GM21390 (cell line): ENCODE data around the gene CLDN19.
"Not testable (repeated sequence)": the region's sequence is repeated elsewhere in the genome, so short reads cannot be mapped to it uniquely, and the experiment has no call there.

Source experiments
- ATAC-seq: cut with Tn5 transposase; IDR thresholded peaks from one replicate; pipeline ENCODE4 v1.9.1; 2021; ENCODE audit not compliant: unreplicated experiment

Gene CLDN19

DNA sequence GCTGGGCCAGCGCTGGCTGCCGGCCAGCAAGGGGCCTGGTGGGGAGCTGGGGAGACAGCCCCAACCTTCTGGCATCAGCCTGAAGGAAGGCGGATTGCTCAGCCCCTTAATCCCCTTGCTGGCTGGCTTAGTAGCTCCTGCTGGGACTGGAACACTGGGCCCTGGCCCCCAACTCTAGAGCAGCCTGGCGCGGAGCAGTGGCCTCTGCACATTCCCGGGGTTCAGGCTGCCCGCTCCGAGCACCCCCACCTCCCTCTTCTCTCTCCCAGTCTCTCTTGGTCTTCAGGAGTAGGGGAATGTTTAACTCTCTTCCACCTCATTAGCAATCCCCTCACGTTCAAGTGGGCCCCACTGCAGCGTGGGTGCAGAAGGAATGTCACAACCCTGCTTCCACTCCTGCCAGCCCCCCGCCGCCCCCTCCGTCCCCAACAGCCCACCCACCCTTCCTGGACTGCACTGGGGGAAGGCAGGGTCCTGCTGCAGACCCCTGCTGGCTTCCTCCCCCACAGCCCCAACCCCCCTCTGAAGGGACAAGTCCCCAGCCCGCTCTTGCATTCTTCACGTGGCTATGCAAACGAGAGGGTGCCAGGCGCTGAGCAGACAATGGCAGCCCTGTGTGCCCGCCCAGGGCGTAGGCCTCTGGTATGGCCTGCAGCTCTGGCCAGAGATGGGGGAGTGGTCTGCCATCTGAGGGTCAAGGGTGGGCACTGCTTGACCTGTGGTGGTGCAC lies 980 bp upstream of the CLDN19 start:
- ATAC-seq: no peak

DNA sequence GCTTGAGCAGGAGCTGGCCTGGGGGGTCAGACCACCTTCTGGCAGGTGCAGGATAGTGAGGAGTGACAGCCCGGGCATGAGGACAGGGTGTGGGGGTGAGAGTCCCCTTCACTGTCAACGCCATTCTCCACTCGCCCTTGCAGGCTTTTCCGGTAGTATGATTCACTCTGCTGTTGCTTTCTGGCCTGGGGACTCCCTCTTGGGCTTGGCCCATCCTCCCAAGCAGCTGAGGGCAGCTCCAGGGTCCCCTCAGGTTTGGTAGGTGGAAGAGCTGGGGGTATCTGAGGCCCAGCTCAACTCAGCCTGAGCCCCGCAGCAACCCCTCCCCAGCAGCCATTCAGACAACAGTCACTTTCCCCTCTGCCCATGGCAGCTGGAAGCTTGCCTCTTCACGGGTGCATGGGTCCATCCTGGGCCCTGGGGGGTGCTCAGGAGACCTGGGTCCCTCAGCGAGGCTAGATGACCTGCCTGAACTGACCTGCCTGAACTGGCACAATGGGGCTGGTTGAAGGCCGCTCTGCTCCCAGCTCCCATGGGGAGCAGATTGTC lies 1.3 kb downstream of the CLDN19 start:
- no peak for ATAC-seq

DNA sequence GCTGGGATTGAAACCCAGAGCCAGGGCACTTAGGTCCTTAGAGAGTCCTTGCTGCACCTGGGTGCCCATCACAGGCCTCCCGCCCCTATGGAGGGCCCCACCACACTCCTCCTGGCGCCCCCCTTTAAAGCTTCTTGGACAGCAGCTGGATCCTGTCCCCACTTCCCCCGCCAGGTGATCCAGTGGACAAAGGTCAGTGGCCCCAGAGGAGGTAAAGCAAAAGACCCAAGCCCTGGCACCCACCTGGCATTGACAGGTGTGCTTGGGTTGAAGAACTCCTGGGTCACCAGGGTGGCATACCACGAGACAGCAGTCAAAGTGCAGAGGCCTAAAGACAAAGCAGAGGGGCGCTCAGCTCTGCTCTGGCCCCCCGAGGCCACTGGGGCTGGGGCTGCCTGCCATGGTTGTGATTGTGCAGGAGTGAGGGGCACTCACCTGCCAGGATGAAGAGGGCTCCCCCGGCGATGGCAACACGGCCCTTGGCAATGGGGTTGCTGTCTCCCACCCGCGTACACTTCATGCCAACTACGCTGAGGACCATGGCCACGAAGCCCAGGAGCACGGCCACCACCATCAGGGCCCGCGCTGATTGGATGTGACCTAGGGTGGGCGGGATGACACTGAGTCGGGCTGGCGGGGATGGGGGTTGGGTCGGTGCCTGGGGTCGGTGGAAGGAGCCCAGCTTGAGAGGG lies 1.9 kb downstream of the CLDN19 start:
- no peak for ATAC-seq

DNA sequence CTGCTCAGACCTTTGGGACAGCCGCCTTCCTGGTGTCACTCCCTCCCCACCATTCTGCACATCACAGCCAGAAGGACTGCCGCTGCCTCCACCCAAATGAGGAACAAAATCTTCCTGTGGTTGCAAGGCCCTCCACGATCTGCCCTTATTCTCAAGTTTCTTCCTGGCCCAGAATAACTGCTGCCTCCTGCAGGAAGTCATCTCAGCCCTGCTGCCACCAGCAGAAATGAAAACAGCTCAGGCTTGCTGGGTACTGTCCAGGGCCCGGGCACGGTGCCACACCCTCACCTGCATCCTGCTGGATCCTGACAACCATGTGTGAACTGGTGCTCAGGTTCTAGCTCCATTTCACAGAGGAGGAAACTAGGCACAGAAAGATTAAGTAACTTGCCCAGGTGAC lies 2.8 kb downstream of the CLDN19 start:
- ATAC-seq: no peak

DNA sequence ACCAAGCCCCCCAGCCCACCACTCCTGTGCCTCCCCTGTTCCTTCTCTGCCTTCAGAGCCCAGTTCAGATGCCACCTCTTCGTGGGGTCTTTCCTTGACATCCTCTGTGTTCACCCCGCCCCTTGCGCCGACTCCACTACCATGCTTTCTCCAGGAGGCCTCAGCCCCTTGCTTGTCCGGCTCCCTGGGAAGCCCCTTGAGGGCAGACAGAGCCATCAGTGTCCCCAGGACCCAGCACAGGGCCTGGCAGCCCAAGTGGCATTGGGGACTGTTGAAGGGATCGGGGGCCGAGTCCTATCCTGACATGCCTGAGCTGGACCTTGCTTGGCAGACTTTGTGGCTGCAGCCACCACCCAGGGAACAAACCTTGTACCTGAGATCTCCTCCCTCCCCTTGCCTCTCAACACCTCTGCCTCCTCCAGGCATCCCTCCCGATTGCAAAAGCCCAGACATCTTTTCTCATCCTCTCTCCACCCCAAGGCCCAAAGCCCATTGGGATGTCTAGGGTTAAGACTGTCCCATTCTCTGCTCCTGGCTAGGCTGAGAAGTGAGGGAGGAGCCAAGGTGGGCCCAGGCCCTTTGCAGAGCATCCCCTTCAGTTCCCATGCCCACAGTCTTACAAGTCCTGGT lies 3.4 kb downstream of the CLDN19 start:
- ATAC-seq: no peak

DNA sequence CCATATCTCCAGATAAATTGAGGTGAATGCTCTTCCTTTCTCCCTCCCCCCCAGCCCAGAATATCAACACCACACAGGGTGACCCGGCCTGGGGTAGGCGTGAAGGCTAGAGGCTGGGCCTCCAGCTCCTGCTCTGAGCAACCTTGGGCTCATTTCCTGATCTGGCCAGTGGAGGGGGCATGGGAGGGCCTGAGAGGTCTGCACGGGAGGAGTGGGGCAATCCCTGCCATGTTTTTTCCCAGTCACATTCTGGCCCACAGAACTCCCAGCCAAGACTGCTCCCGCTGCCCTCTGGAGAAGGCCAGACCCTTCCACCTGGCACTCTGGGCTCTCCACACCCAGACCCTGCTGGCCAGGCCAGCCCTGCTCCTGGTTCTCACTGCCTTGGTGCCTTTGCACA lies 3.9 kb downstream of the CLDN19 start:
- no peak for ATAC-seq

DNA sequence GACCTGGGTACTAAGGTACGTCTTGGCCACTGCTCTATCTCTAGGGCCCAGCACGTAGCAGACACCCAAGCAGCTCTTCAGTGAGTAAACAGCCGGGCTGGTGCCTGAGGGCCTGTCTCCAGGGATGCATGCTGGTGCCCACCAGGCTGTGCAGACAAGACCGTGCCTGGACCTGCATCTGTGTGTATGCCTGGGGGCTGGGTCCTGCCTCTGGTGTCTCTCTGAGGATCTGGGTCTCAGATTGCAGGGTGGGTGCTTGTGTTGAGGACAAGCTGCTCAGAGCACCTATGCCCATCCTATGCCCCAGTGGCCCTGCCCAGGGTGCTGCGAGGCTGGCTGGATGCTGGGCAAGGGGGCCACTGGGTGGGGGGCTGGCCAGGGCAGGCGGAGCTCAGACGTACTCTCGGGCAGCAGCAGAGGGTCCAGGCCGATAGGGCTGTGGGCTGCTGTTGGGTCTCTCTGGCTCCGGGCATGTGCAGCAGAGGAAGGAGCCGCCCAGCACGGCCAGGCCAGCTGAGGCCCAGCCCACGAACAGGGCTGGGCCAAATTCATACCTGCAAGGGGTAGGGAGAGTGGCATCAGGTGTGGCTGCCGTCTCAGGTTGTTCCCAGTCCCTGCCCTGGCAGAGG lies 4.4 kb downstream of the CLDN19 start:
- ATAC-seq: no peak

DNA sequence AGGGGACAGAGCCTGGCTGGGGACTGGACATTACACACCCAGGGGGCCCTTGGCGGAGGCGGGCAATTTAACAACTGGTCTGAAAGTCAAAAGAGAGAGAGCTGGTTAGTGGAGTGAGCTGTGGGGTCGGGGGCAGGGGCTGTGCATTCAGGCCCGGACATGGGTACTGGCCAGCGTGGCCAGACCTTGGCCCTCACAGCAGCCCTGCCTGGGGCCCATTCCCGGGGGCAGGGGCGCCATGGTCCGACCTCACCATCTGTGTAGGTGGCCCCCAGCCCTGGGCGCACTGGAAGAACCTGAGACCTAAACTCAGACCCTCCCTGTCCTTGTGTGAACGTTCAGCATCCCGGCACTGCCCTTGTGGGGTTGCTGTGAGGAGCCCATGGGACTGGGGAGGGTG lies 5.0 kb downstream of the CLDN19 start:
- ATAC-seq: no peak

DNA sequence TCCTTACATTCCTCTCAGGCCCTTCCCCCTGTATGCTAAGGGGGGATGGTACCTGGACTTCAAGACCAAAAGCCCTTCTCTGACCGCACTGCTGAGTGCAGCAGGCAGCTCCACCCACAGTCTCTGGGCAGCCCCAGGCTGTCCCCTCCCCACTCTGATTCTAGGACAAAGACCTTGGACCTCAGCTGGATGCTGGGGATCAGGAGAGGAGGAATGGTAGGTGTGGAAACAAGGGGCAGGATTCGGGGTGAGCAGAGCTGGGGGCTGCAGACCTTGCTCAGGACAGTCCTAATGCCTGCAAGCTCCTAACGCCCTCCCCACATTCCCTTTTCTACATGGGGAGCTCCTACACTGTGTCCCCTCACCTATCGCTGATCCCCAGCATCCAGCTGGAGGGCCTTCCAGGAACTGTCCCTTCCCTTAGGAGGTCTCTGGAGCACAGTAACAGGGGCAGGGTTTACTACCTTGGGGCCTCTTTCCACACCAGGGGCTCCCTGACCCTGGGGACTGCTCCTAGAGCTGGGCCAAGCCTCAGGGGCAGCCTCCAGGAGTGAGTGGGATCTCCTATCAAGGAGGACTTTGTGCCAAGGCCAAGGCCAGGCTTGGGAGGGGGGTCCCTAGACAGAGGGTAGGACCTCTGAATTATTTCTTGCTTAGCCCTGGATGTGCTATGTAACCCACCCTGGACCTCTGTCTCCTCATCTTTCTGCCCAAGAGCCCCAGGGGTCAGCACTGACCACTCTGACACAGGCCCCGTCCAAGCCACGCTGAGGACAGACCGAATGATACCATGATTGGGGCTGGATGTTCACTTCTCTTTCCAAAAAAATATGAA lies 5.6 kb downstream of the CLDN19 start:
- ATAC-seq: no peak

DNA sequence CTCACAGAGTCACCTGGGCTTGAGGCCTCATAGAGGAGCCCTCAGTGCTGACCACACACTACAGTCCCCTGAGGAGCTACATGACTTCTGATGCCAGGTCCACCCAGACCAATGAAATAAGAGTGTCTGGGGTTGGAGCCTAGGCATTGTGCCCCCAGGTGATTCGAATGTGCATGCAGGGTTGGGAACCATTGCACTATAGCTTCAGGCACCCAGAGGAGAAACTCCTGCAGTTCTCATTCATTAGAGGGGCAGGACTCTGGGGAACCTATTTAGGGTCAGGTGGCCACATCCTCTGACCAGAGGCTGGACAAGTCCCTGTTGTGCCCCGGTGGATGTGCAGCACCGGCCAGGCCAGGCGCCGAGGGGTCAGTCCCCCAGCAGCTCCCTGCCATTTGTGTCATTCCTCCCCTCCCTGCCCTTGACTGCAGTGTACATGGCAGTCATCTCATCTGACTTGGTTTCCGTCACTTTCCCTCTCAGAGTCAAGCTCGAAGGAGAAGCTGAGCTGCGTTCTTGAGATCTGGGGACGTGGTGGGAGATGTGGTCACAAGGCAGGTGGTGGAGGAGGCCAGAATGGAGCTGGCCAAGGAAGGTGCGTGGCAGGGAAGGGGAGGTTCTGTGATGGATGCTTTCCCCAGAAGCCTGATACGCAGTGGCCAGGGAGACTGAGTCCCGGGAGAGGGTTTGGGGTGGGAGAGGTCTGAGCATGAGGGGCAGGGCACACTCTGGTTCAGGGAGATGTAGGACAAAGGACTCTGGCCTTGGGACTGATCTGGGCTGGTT lies 6.4 kb downstream of the CLDN19 start:
- no peak for ATAC-seq

DNA sequence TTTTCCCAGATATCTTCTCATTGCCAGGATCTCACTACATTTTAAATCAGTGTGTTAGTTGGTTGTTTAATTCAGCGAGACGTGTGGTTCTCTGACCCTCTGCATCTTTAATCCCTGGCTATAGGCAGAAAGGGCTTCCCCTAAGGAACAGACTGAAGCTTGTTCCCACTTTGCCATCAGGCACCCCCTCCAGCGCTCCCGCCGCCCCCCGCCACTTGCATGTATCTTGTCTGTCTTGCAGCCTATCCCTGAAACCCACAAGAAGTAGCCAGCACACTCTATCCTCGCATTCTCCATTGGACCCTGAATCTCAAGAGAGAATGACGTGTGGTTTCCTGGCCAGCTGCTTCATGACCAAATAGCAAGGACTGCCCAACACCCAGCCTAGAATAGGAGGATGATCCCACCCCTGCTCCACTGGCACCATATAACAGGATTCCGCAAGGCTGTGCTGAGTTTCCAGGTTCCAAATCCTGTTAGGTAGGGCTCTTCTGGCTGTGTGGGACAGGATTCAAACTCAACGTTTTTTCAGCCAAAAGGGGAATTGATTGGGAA lies 7.8 kb downstream of the CLDN19 start:
- no peak for ATAC-seq

DNA sequence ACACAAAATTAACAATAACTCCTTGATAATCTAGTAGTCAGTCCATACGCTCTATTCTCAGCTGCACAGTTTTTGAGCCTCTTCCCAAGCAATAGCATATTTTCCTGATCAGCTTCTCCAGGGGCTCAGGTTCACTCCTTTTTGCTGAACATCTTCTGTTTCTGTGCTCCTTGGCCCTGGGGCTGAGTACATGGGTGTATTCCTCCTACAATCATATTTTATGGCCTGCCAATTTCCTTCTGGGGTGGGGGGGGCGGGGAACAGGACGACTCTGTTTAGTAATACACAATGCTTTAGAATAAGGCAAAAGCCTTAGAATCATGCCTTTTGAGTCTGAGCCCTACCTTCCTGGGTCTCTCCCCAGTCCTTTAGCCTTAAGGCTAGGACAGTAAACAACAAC lies 8.5 kb downstream of the CLDN19 start:
- no peak for ATAC-seq

DNA sequence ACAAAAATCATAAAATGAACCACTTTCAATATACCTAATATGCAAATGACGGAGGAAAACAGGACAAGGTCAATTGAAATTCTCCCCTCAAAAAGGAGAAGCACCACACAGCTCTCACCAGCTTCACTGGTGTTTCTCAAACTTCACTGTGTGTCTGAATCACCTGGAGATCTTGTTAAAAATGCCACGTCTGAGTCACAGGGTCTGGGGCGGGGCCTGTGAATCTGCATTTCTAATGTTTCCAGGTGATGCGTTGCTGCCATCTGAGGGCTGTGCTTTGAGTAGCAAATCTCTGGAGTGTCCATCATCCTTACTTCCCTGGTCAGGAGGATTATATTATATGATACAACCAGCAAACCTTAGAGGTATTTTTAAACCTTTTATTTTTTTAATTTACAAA lies 9.0 kb downstream of the CLDN19 start:
- no peak for ATAC-seq

DNA sequence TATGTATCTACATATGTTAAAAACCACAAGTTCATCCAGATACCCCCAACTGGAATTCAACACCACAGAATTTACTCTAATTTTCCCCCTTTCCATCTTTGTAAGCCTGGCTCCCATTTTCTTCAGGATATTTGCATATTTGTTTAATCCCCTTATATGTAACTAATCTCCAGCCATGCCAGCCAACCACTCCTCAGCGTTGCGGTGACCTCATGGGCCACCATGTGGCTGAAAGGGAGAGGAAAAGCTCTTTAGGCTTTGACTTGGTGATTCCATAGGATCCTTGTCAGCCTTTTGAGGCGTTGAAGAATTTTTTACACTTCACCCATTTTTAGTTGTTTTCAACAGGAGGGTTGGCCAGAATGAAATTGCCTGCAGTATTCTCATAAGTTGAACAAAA lies 10.0 kb downstream of the CLDN19 start:
- no peak for ATAC-seq

DNA sequence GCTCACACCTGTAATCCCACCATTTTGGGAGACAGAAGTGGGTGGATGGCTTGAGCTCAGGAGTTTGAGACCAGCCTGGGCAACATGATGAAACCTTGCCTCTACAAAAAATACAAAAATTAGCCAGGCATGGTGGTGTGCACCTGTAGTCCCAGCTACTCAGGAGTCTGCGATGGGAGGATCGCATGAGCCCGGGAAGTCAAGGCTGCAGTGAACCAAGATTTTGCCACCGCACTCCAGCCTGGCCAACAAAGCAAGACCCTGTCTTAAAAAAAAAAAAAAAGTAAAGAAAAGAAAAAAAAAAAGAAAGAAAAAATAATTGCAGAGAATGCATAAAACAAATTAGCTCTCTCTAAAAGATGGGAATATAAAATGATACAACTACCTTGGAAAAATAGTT lies 14.2 kb downstream of the CLDN19 start:
- not testable (repeated sequence) for ATAC-seq

DNA sequence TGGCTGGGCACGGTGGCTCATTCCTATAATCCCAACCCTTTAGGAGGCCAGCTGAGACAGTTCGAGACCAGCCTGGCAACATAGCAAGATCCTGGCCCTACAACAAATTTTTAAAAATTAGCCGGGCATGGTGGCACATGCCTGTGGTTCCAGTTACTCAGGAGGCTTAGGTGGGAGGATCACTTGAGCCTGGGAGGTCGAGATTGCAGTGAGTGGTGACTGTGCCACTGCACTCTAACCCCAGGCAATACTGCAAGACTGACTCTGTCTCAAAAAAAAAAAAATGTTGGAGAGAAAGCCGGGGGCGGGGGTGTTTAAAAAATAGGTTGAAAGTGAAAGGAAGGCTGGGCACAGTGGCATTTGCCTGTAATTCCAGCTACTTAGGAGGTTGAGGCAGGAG lies 16.5 kb downstream of the CLDN19 start:
- ATAC-seq: no peak

DNA sequence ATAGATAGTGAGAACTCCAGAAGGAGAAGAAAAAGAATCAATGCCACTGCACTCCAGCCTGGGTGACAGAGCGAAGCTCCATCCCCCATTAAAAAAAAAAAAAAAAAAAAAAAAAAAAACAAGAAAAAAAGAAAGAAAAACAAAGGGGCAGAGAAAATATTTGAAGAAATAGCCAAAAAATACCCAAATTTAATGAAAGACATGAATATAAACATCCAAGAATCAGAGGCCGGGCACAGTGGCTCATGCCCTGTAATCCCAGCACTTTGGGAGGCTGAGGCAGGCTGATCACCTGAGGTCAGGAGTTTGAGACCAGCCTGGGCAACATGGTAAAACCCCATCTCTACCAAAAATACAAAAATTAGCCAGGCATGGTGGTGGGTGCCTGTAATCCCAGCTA lies 17.6 kb downstream of the CLDN19 start:
- not testable (repeated sequence) for ATAC-seq

DNA sequence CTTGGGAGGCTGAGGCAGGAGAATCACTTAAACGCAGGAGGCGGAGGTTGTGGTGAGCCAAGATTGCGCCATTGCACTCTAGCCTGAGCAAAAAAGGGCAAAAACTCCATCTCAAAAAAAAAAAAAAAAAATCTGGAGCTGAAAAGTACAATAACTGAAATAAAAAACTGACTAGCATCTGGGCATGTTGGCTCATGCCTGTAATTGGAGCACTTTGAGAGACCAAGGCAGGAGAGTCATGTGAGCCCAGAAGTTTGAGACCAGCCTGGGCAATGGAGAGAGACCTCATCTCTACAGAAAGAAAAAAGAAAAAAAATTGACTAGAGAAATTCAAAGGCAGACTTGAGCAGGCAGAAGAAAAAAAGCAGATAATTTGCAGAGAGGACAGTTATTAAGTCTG lies 18.1 kb downstream of the CLDN19 start:
- no peak for ATAC-seq

DNA sequence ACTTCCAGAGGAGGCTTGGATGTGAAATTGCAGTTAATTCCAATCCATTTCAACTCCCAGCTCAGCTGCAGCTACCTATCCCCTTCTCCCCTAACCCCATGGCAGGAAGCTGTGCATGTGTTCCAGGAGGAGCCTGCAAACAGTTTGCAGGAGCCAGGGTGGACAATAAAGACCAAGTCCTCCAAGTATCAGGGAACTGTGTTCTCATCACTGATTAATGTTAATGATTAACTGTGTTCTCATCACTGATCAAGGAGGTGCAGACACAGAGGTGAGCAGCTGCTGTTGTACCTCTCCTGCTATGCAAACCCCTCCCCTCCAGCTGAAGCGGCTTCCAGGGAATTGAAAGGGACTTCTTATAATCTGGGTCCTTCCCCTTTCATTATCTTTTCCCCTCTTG lies 19.2 kb downstream of the CLDN19 start:
- ATAC-seq: no peak

DNA sequence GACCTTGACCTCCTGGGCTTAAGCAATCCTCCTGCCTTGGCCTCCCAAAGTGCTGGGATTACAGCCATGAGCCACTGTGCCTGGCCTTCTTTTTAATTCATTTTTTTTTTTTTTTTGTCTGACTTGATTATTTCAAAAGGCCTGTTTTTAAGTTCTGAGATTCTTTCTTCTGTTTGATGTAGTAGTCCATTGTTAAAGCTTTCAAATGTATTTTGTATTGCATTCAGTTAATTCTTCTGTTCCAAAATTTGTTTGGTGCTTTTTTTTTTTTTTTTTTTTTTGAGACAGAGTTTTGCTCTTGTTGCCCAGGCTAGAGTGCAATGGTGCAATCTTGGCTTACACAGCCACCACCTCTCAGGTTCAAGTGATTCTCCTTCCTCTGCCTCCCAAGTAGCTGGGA lies 25.6 kb downstream of the CLDN19 start:
- ATAC-seq: not testable (repeated sequence)
